Measurements from ENCODE around the gene FOXI1. TPM values are rescaled to one million over a fixed set of nuclear protein-coding genes. Genes with fewer than 3 reads are reported as not detected.

Gene FOXI1
- total and polyA plus RNA-seq, 8 donors, result 0.09 to 1.8 (median 0.38) TPM; not detected in 3

DNA sequence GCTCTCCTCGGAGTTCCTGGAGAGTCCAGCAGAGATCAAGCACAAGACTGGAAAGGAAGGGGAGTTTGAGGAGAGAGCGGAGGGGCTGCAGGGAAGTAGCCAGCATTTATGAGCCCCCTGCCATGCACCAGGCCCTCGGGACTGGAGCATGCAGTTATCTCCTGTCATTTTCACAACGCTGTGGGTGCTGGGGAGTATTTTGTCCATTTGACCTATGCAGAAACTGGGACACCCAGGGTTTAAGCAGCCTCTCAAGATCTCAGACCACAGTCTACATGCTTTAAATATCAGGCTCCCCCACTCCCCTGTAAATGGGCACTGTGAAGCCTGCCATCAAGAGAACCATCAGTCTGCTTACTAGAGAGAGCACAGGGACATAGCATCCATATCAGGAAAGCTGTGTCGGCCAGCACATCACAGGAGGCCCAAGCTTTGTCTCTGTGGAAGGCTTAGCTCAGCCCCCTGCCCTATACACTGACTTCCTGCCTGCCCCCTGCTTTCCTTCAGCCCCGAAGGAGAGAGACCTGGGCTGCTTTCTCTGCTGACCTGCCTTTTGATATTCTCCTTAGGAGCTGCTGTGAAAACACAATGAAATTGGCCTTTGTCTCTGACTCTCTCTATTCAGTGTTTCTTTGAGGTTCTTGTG, 7.3 kb downstream of the FOXI1 start:
- no peaks in the 10 kb centered on the region for H3K27me3 ChIP-seq
- DNase-seq (no peak), ATAC-seq (no peak), FAIRE-seq (no peak)
- TF ChIP-seq, protein P1, sequence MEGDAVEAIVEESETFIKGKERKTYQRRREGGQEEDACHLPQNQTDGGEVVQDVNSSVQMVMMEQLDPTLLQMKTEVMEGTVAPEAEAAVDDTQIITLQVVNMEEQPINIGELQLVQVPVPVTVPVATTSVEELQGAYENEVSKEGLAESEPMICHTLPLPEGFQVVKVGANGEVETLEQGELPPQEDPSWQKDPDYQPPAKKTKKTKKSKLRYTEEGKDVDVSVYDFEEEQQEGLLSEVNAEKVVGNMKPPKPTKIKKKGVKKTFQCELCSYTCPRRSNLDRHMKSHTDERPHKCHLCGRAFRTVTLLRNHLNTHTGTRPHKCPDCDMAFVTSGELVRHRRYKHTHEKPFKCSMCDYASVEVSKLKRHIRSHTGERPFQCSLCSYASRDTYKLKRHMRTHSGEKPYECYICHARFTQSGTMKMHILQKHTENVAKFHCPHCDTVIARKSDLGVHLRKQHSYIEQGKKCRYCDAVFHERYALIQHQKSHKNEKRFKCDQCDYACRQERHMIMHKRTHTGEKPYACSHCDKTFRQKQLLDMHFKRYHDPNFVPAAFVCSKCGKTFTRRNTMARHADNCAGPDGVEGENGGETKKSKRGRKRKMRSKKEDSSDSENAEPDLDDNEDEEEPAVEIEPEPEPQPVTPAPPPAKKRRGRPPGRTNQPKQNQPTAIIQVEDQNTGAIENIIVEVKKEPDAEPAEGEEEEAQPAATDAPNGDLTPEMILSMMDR (IDR thresholded peaks at IDR 0.05), result no peak
- 52% methylated on average over 6 of the region's 6 CpGs for WGBS, 2 donors
- H3K27ac ChIP-seq, result no peak overlapping the region
- H3K4me1 ChIP-seq, result no peaks in the 10 kb centered on the region
- no peaks in the 10 kb centered on the region for H3K36me3 ChIP-seq
- intact Hi-C loops (cut with DNase I), result no loop called here
- no peak overlapping the region for H3K4me3 ChIP-seq
- H3K9me3 ChIP-seq, result no peaks in the 10 kb centered on the region

DNA sequence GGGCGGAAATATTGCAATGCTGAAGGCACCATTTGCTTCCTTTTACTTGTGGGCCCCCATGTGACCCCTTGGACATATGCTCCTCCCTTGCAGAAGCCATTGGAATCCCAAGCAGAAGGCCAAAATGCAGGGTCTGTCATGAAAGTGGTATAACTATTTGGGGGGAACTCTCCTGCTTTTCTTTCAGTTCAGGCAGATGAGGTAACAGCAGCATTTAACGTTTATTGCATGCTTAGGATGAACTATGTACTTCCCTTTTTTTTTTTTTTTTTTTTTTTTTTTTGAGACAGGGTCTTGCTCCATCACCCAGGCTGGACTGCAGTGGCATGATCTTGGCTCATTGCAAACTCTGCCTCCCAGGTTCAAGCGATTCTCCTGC, 7.8 kb downstream of the FOXI1 start:
- Histone ChIP-seq H3K9me3 (no peaks in the 10 kb centered on the region), H3K4me3 (no peak overlapping the region), H3K4me1 (no peaks in the 10 kb centered on the region), H3K27ac (no peak overlapping the region), H3K27me3 (no peaks in the 10 kb centered on the region), H3K36me3 (no peaks in the 10 kb centered on the region)
- DNase-seq (no peak), ATAC-seq (no peak), FAIRE-seq (no peak)
- intact Hi-C loops (cut with DNase I), result no loop called here
- TF ChIP-seq, protein P1 (IDR thresholded peaks at IDR 0.05), result no peak
- 64 to 70% methylated on average over 3 of the region's 3 CpGs for WGBS, 2 donors

DNA sequence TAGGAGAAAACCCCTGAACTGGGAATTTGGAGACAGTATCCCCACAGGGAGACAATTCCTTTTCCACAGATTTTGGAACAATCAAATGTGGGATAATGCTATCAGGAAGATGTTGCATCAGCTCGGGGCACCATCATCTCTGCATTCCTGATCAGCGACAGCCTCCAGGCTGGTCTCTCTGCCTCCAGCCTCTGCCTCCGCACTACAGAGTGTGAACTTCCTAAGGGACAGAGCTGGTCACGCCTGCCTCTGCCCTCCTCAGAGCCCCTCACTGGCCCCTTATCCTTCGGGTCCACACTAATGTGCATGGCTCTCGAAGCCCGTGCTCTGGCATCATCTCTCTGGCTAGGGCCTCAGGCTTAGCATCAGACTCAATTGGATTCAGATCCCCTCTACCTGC, 8.6 kb downstream of the FOXI1 start:
- Histone ChIP-seq H3K4me3 (no peak overlapping the region), H3K9me3 (no peaks in the 10 kb centered on the region), H3K27ac (no peak overlapping the region), H3K27me3 (no peaks in the 10 kb centered on the region), H3K4me1 (no peaks in the 10 kb centered on the region), H3K36me3 (no peaks in the 10 kb centered on the region)
- intact Hi-C loops (cut with DNase I), result no loop called here
- ATAC-seq (no peak), FAIRE-seq (no peak), DNase-seq (no peak)
- TF ChIP-seq, protein P1 (IDR thresholded peaks at IDR 0.05), result no peak
- whole genome bisulfite sequencing, 2 donors, result 64 to 72% methylated on average over 7 of the region's 7 CpGs

DNA sequence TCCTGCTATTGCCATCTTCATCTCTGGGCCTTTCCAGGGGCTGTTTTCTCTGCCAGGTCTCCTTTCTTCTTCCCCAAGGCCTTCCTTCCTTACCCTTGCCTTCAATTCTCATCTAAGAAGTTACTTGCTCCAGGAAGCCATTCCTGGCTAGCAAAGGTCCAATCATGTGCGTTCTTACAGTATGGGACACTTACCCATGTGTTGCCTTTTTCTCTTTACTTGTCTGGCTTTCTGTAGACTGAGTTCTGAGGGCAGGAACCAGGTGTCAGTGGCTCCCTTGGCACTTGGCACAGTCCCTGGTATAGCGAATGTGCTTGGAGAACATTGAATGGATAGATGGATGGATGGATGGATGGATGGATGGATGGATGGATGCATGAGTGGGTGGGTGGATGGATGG, 10.2 kb downstream of the FOXI1 start:
- no peak overlapping the region for H3K27ac ChIP-seq
- H3K9me3 ChIP-seq, result no peaks in the 10 kb centered on the region
- DNase-seq, result no peak
- H3K36me3 ChIP-seq, result no peaks in the 10 kb centered on the region
- no peak overlapping the region for H3K4me3 ChIP-seq
- no peak for FAIRE-seq
- H3K27me3 ChIP-seq, result no peaks in the 10 kb centered on the region
- 57 to 82% methylated on average over 2 of the region's 2 CpGs for WGBS, 2 donors
- no peak for ATAC-seq
- H3K4me1 ChIP-seq, result no peaks in the 10 kb centered on the region
- intact Hi-C loops (cut with DNase I), result no loop called here
- TF ChIP-seq, protein P1 (IDR thresholded peaks at IDR 0.05), result no peak

DNA sequence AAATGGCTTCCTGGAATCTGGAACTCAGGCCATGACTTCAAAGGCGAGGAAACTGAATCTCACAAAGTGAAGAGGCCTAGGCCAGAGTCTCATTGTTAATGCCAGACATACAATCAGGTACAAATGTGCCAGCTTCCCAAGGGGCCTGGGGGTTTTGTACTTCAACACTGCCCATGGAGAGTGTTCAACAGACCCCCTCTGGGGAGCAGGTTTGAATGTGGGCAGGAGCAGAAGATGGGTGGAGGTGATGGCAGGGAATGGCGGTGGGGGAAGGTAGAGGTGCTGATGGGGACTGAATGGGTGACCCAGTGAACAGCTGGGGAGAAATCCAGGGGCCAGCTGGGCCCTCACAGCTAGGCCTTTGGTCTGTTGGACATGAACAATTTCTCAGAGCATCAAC, 12.0 kb downstream of the FOXI1 start:
- Histone ChIP-seq H3K36me3 (no peaks in the 10 kb centered on the region), H3K4me1 (no peaks in the 10 kb centered on the region), H3K4me3 (no peak overlapping the region), H3K9me3 (no peaks in the 10 kb centered on the region), H3K27ac (no peak overlapping the region), H3K27me3 (no peaks in the 10 kb centered on the region)
- TF ChIP-seq, protein P1 (IDR thresholded peaks at IDR 0.05), result no peak
- DNase-seq (no peak), FAIRE-seq (no peak), ATAC-seq (no peak)
- intact Hi-C loops (cut with DNase I), result no loop called here
- 75 to 85% methylated on average over 2 of the region's 2 CpGs for WGBS, 2 donors
